Pancreas (tissue), 10 donors: Measurements from ENCODE around the gene GPR146. TPM values are rescaled to one million over a fixed set of nuclear protein-coding genes. Genes with fewer than 3 reads are reported as not detected.

Source experiments
- ATAC-seq, 4 donors: fragments of 200-7000 bp; cut with Tn5 transposase; one replicate each; pipeline versions ENCODE4 v1.8.0 to v1.9.1; 2020; ENCODE audit warnings: mild to moderate bottlenecking in 4 of 4, moderate library complexity in 4 of 4
- DNase-seq, 6 donors: peaks; one replicate each; pipeline ENCODE4 v3.0.0-alpha.2; 2020
- FAIRE-seq: peaks from 2 replicates; lab custom pipeline; 2012; peaks lifted over from hg19 to GRCh38; lab: Jason Lieb, UNC
- H3K27ac ChIP-seq, 4 donors: fragments of 200-600 bp; sonication (generic); 1 replicate in 3 of 4; 2 replicates in 1 of 4; pipeline versions ENCODE4 v1.5.0 to v1.8.0; 2020
- H3K27me3 ChIP-seq, 4 donors: fragments of 200-600 bp; one replicate each; pipeline ENCODE4 v1.8.0; 2021
- H3K36me3 ChIP-seq, 3 donors: fragments of 200-600 bp; sonication (generic) in 1 of 3; one replicate each; pipeline versions ENCODE4 v1.5.0 to v1.8.0; 2020 to 2021
- H3K4me1 ChIP-seq, 3 donors: fragments of 200-600 bp; one replicate each; pipeline ENCODE4 v1.8.0; 2021
- H3K4me3 ChIP-seq, 4 donors: fragments of 200-600 bp; sonication (generic) in 2 of 4; one replicate each; pipeline versions ENCODE4 v1.5.0 to v1.8.0; 2020 to 2021
- H3K9me3 ChIP-seq, 4 donors: fragments of 200-600 bp; one replicate each; pipeline ENCODE4 v1.8.0; 2021
- CTCF ChIP-seq, 4 donors: fragments of 200-600 bp; sonication (generic) in 3 of 4; IDR thresholded peaks; one replicate each; pipeline versions ENCODE4 v1.5.0 to v1.8.0; 2021; ENCODE audit warnings: antibody characterized with exemption in 4 of 4
- WGBS, 2 donors: extraction: QIAGEN DNeasy Blood & Tissue Kit; methylation state at CpG; one replicate each; pipeline ENCODE4 v1.1.7; 2013; 5-methylcytosine and 5-hydroxymethylcytosine counted together
- intact Hi-C, 3 donors: fragments of 100-400 bp; cut with DNase I; formaldehyde crosslinking; loops; one replicate each; pipeline versions ENCODE4 v1.11.1 to v1.14.2; 2022
- polyA plus RNA-seq, 2 donors: library from polyadenylated mRNA; stranded (reverse); fragments of 200-250 nt; gene quantifications; one replicate each; pipeline ENCODE4 v1.2.3, GENCODE V29; 2013
- total RNA-seq, 6 donors: library from RNA; stranded (reverse); fragmentation: NEBNext Ultra II Directional in 4 of 6; extraction: Animal tissue kit (Norgen Biotek cat#: 25700) in 4 of 6; gene quantifications; one replicate each; pipeline versions ENCODE4 v1.2.1 to v1.2.4, GENCODE V29; 2021 to 2023
- donor health status: healthy with polysubstance abuse.
- donor health status: DM: no; HTN: no; CAD: no; lungs with moderate emphysema.
- donor health status: DM: no; HTN: no; CAD: no.
- donor health status: control.
- donor health status: control.
- donor health status: Bipolar disorder and iron deficiency.
- donor health status: DM: yes; HTN: yes; CAD: no.
- donor health status: DM: no; HTN: no; CAD: no.
- donor health status: DM: no; HTN: no; CAD: no.
- donor health status: DM: yes; HTN: yes; CAD: no.

Gene GPR146
- total and polyA plus RNA-seq, 8 donors: 3.4 to 6.5 (median 4.1) TPM

DNA sequence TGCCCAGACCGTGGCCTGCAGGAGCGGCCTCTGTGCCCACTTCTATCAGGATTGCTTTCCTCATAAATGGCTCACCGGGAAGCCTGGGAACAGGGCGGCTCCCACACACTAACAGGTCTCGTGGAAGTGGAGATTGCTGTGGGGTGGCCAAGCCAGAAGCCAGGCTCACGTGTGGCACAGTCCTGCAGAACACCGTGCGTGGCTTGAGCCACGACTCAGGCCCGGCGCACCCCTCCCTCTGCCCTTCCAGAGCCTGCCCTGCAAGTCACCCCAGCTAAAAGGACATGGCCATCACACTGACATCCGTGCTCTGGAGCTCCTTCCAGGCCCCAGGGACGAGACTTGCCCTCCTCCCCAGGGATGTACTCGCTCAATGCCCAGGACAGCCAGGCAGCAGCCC, 50.5 kb downstream of the GPR146 start:
- no peak overlapping the region for H3K4me3 ChIP-seq
- H3K4me1 ChIP-seq: no peaks in the 10 kb centered on the region
- intact Hi-C loops: no loop called here
- H3K36me3 ChIP-seq: no peaks in the 10 kb centered on the region
- 86 to 91% methylated on average over 14 of the region's 14 CpGs for WGBS, 2 donors
- TF ChIP-seq CTCF (IDR thresholded peaks at IDR 0.05): no peak
- no peak overlapping the region for H3K27ac ChIP-seq
- H3K9me3 ChIP-seq: no peaks in the 10 kb centered on the region
- FAIRE-seq (no peak), DNase-seq (peak in 1 of 6 donors; percentile 41), ATAC-seq (no peak)
- no peaks in the 10 kb centered on the region for H3K27me3 ChIP-seq

GRCh38 chr7:1095621-1096155, 51.3 kb downstream of the GPR146 start:
- DNase-seq: peak in 1 of 6 donors; percentile 45
- no peak overlapping the region for H3K27ac ChIP-seq
- intact Hi-C loops: no loop called here
- H3K9me3 ChIP-seq: no peaks in the 10 kb centered on the region
- H3K27me3 ChIP-seq: no peaks in the 10 kb centered on the region
- 85 to 89% methylated on average over 23 of the region's 23 CpGs for WGBS, 2 donors
- no peak overlapping the region for H3K4me3 ChIP-seq
- ATAC-seq: peak in 1 of 4 donors; percentile 7
- FAIRE-seq: no peak
- TF ChIP-seq CTCF (IDR thresholded peaks at IDR 0.05): no peak
- no peaks in the 10 kb centered on the region for H3K4me1 ChIP-seq
- H3K36me3 ChIP-seq: no peaks in the 10 kb centered on the region

DNA sequence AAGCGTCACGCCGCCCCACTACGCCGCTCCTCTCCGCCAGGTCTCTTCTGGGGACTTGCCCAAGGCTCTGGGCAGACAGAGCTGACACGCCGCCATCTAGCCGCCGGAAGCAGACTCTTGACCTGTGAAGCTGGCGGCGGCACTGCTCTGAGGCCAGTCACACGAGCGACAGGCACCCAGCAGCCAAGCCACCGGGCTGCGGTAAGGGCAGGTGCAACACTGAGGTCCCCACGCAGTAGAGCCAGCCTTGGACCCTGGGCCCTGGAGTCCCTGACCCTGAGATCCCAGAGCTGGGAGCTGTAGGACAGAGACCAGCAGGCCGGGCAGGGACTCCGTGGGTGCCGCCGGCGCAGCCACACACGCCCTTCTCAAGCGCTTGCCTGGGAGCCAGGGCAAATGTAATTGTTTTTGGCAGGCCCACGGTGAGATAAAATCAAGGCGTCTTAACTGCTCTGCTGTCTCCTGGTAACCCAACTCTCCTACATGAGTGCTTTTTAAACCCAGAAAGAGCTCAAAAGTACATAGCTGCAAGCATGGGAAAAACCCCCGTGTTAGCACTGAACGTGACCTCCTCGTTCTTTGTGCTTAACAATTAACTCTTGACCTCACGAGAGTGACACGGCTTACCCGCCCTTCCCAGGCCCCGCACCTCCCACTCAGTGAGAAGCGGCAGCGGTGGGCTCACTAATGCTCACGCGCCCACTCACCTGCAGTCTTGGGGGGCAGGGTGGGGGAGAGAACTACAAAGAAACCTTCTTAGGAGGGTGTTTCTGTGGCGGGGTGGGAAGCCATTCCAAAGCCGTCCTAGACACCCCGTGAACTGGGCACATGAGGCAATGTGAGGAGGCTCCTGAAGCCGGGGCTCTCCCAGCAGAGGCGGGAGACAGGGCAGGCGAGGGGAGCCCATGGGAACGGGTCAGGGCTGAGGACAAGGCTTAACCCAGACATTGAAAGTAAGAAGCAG, 52.1 kb downstream of the GPR146 start:
- Histone ChIP-seq H3K27ac (no peak overlapping the region), H3K4me1 (no peaks in the 10 kb centered on the region), H3K36me3 (no peaks in the 10 kb centered on the region), H3K9me3 (no peaks in the 10 kb centered on the region), H3K4me3 (no peak overlapping the region), H3K27me3 (no peaks in the 10 kb centered on the region)
- WGBS, 2 donors: 74 to 78% methylated on average over 42 to 44 of the region's 44 CpGs
- intact Hi-C loops: no loop called here
- no peak for TF ChIP-seq CTCF (IDR thresholded peaks at IDR 0.05)
- peak in 1 of 6 donors; percentile 64 for DNase-seq
- no peak for FAIRE-seq
- ATAC-seq: peak in 3 of 4 donors; percentile 32 to 66 (median 42)

GRCh38 chr7:1097120-1097504, 52.8 kb downstream of the GPR146 start:
- peak in 1 of 6 donors; percentile 18 for DNase-seq
- no peak overlapping the region for H3K4me3 ChIP-seq
- no peak for ATAC-seq
- WGBS, 2 donors: 92 to 98% methylated on average over 13 of the region's 13 CpGs
- intact Hi-C loops: no loop called here
- no peak for FAIRE-seq
- peaks cover 0 to 6% (median 3%) of the 10 kb centered on the region in 3 donors for H3K4me1 ChIP-seq
- H3K27me3 ChIP-seq: no peaks in the 10 kb centered on the region
- no peak for TF ChIP-seq CTCF (IDR thresholded peaks at IDR 0.05)
- no peaks in the 10 kb centered on the region for H3K36me3 ChIP-seq
- H3K9me3 ChIP-seq: no peaks in the 10 kb centered on the region
- no peak overlapping the region for H3K27ac ChIP-seq
